BLaER1 (cell line): ENCODE data around the gene SEMA3A.

ENCODE experiments used
- H3K27ac ChIP-seq: shearing (Covaris generic); formaldehyde crosslinking; 2 replicates; pipeline ENCODE4 v1.8.1; 2022
- H3K27me3 ChIP-seq: shearing (Covaris generic); formaldehyde crosslinking; 2 replicates; pipeline ENCODE4 v1.8.1; 2022
- H3K36me3 ChIP-seq: shearing (Covaris generic); formaldehyde crosslinking; 2 replicates; pipeline ENCODE4 v1.8.1; 2022
- H3K4me1 ChIP-seq: shearing (Covaris generic); formaldehyde crosslinking; 2 replicates; pipeline ENCODE4 v1.8.1; 2022
- H3K4me2 ChIP-seq: shearing (Covaris generic); formaldehyde crosslinking; 2 replicates; pipeline ENCODE4 v1.8.1; 2022
- H3K4me3 ChIP-seq: shearing (Covaris generic); formaldehyde crosslinking; 2 replicates; pipeline ENCODE4 v1.8.1; 2022
- H3K9ac ChIP-seq: shearing (Covaris generic); formaldehyde crosslinking; 2 replicates; pipeline ENCODE4 v1.8.1; 2022
- H3K9me3 ChIP-seq: shearing (Covaris generic); formaldehyde crosslinking; 2 replicates; pipeline ENCODE4 v1.8.1; 2022
- H4K20me1 ChIP-seq: shearing (Covaris generic); formaldehyde crosslinking; 2 replicates; pipeline ENCODE4 v1.8.1; 2022
- Cebpa-rat ChIP-seq: shearing (Covaris generic); IDR thresholded peaks from 2 replicates; pipeline ENCODE4 v1.8.1; 2022

The SEMA3A gene

GRCh38 chr7:84113906-84114850, 80.4 kb downstream of the SEMA3A start:
- Histone ChIP-seq H3K4me3 (no peak overlapping the region), H3K4me1 (no peaks in the 10 kb centered on the region), H3K9ac (no peak overlapping the region), H3K27me3 (no peaks in the 10 kb centered on the region), H3K9me3 (no peaks in the 10 kb centered on the region), H3K4me2 (no peak overlapping the region), H4K20me1 (no peaks in the 10 kb centered on the region), H3K36me3 (no peaks in the 10 kb centered on the region), H3K27ac (no peak overlapping the region)
- TF ChIP-seq Cebpa-rat = no peak

DNA sequence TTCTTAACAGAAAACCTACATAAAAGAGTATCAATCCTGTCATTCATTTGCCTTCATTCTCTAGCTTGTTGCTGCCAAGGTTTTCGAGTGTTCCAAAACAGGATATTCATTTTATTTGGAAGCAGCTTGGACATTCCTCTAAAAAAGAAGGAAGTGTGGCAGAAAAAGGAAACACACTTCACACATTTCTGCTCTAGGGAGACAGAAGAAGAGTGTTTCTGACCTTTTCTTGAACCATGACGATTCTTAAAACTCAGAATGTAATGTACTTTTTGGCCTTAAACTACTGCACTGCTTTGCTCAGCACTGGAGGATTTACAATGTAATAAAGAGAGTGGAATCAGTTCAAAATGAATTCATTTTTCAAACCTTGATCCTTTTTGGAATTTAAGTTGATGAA, 81.3 kb downstream of the SEMA3A start:
- Histone ChIP-seq H3K9ac (no peak overlapping the region), H3K36me3 (no peaks in the 10 kb centered on the region), H3K9me3 (no peaks in the 10 kb centered on the region), H3K4me2 (no peak overlapping the region), H4K20me1 (no peaks in the 10 kb centered on the region), H3K27ac (no peak overlapping the region), H3K4me1 (no peaks in the 10 kb centered on the region), H3K27me3 (no peaks in the 10 kb centered on the region), H3K4me3 (no peak overlapping the region)
- no peak for TF ChIP-seq Cebpa-rat

- Histone ChIP-seq H3K9me3 (no peaks in the 10 kb centered on the region), H3K4me2 (no peak overlapping the region), H3K27ac (no peak overlapping the region), H3K27me3 (no peaks in the 10 kb centered on the region), H3K36me3 (no peaks in the 10 kb centered on the region), H4K20me1 (no peaks in the 10 kb centered on the region), H3K9ac (no peak overlapping the region), H3K4me1 (no peaks in the 10 kb centered on the region), H3K4me3 (no peak overlapping the region)
- TF ChIP-seq Cebpa-rat = no peak
These were observed 81.8 kb downstream of the SEMA3A start for GRCh38 chr7:84112771-84113170.

DNA sequence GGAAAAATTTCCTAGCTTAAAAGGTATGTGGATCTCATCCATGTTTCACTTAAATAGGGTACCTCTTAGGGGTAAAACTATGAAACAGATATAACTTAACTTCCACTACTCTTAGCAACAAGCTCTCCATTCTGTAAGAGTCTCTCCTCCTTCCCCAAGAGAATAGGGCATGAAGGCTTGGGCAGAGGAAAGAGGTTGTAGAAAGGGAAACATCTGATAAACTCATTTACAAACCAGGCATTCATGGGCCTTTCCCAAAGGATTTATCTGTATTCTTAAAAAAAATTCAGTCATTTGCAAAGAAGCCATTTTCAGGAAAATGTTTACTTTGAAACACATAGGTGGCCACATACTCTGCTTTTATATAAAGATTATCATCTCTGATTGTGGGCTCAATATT, 82.7 kb downstream of the SEMA3A start:
- H3K9me3 ChIP-seq = no peaks in the 10 kb centered on the region
- no peak overlapping the region for H3K4me3 ChIP-seq
- H4K20me1 ChIP-seq = no peaks in the 10 kb centered on the region
- no peaks in the 10 kb centered on the region for H3K36me3 ChIP-seq
- no peak overlapping the region for H3K27ac ChIP-seq
- no peaks in the 10 kb centered on the region for H3K27me3 ChIP-seq
- no peak overlapping the region for H3K9ac ChIP-seq
- H3K4me2 ChIP-seq = no peak overlapping the region
- no peaks in the 10 kb centered on the region for H3K4me1 ChIP-seq
- TF ChIP-seq Cebpa-rat = no peak

GRCh38 chr7:84110400-84110799, 84.2 kb downstream of the SEMA3A start:
- Histone ChIP-seq H4K20me1 (no peaks in the 10 kb centered on the region), H3K9ac (no peak overlapping the region), H3K4me2 (no peak overlapping the region), H3K27ac (no peak overlapping the region), H3K27me3 (no peaks in the 10 kb centered on the region), H3K4me3 (no peak overlapping the region), H3K4me1 (no peaks in the 10 kb centered on the region), H3K36me3 (no peaks in the 10 kb centered on the region), H3K9me3 (no peaks in the 10 kb centered on the region)
- no peak for TF ChIP-seq Cebpa-rat

DNA sequence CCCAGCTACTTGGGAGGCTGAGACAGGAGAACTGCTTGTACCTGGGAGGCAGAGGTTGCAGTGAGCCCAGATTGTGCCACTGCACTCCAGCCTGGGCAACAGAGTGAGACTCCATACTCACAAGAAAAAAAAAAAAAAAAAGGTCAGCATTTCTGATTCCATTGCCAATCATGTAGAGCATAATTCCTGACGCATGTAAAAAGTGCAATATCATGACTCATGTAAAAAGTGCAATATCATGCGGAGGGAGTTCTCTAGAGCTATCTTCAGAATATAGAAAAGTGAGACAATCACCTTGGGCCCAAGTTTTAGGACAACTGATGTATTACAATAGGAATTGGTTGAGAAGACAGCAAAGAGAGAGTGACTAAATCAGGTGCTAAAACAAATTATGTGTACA, 85.8 kb downstream of the SEMA3A start:
- H3K9ac ChIP-seq = no peak overlapping the region
- H3K4me2 ChIP-seq = no peak overlapping the region
- no peak for TF ChIP-seq Cebpa-rat
- H3K36me3 ChIP-seq = no peaks in the 10 kb centered on the region
- no peaks in the 10 kb centered on the region for H3K27me3 ChIP-seq
- no peaks in the 10 kb centered on the region for H4K20me1 ChIP-seq
- no peak overlapping the region for H3K27ac ChIP-seq
- no peaks in the 10 kb centered on the region for H3K4me1 ChIP-seq
- no peaks in the 10 kb centered on the region for H3K9me3 ChIP-seq
- H3K4me3 ChIP-seq = no peak overlapping the region

GRCh38 chr7:84108119-84108518, 86.5 kb downstream of the SEMA3A start:
- Histone ChIP-seq H3K4me2 (no peak overlapping the region), H3K9ac (no peak overlapping the region), H3K27me3 (no peaks in the 10 kb centered on the region), H3K4me3 (no peak overlapping the region), H3K27ac (no peak overlapping the region), H3K36me3 (no peaks in the 10 kb centered on the region), H3K4me1 (no peaks in the 10 kb centered on the region), H4K20me1 (no peaks in the 10 kb centered on the region), H3K9me3 (no peaks in the 10 kb centered on the region)
- TF ChIP-seq Cebpa-rat = no peak

- Histone ChIP-seq H3K4me2 (no peak overlapping the region), H3K9ac (no peak overlapping the region)
These were observed 87.3 kb downstream of the SEMA3A start for GRCh38 chr7:84107259-84107658.

GRCh38 chr7:84106291-84106690, 88.3 kb downstream of the SEMA3A start:
- H3K4me3 ChIP-seq = no peak overlapping the region
- no peaks in the 10 kb centered on the region for H3K4me1 ChIP-seq
- H3K27me3 ChIP-seq = no peaks in the 10 kb centered on the region
- H3K27ac ChIP-seq = no peak overlapping the region
- H3K9ac ChIP-seq = no peak overlapping the region
- H3K4me2 ChIP-seq = no peak overlapping the region
- no peaks in the 10 kb centered on the region for H3K36me3 ChIP-seq
- H3K9me3 ChIP-seq = no peaks in the 10 kb centered on the region
- no peaks in the 10 kb centered on the region for H4K20me1 ChIP-seq
- no peak for TF ChIP-seq Cebpa-rat

More at GRCh38 chr7:84107259-84107658, 87.3 kb downstream of the SEMA3A start:
- Histone ChIP-seq H3K4me3 (no peak overlapping the region), H3K9me3 (no peaks in the 10 kb centered on the region), H3K27ac (no peak overlapping the region), H3K4me1 (no peaks in the 10 kb centered on the region), H4K20me1 (no peaks in the 10 kb centered on the region), H3K27me3 (no peaks in the 10 kb centered on the region), H3K36me3 (no peaks in the 10 kb centered on the region)
- TF ChIP-seq Cebpa-rat = no peak

- Histone ChIP-seq H3K27me3 (no peaks in the 10 kb centered on the region), H3K9ac (no peak overlapping the region), H3K9me3 (no peaks in the 10 kb centered on the region), H3K27ac (no peak overlapping the region), H3K4me1 (no peaks in the 10 kb centered on the region), H4K20me1 (no peaks in the 10 kb centered on the region), H3K36me3 (no peaks in the 10 kb centered on the region), H3K4me3 (no peak overlapping the region), H3K4me2 (no peak overlapping the region)
- no peak for TF ChIP-seq Cebpa-rat
These were observed 89.0 kb downstream of the SEMA3A start for GRCh38 chr7:84105586-84105985.
